HG03095 (cell line): ENCODE measurements around the gene CNP.
"Not testable (repeated sequence)": the region's sequence is repeated elsewhere in the genome, so short reads cannot be mapped to it uniquely, and the experiment has no call there.

Source experiments
- ATAC-seq: cut with Tn5 transposase; IDR thresholded peaks from one replicate; pipeline ENCODE4 v1.9.1; 2021; ENCODE audit warnings: moderate library complexity; ENCODE audit not compliant: unreplicated experiment

The CNP gene

GRCh38 chr17:41966463-41967140, at the start of gene CNP:
Gene CNP, plus strand, starts transcription at chr17:41966795. Its CDS starts 90 bp downstream, at chr17:41966885.
- peak; percentile 47 for ATAC-seq

GRCh38 chr17:41917192-41917591, 49.4 kb upstream of the CNP start:
- ATAC-seq: no peak

GRCh38 chr17:41917679-41918313, 48.8 kb upstream of the CNP start:
- ATAC-seq: no peak

GRCh38 chr17:41918314-41919164, 48.1 kb upstream of the CNP start, which contains the start of gene ACLY:
Gene ACLY, minus strand, starts transcription at chr17:41918951. Its CDS starts 5,078 bp downstream, at chr17:41913873.
- ATAC-seq: peak; percentile 85

GRCh38 chr17:41919165-41919817, 47.3 kb upstream of the CNP start:
- no peak for ATAC-seq

- no peak for ATAC-seq
Measured at GRCh38 chr17:41919840-41920579, 46.6 kb upstream of the CNP start.

- ATAC-seq: no peak
Measured at GRCh38 chr17:41920580-41920955, 46.0 kb upstream of the CNP start.

- ATAC-seq: no peak
Measured at GRCh38 chr17:41925991-41926590, 40.5 kb upstream of the CNP start.

GRCh38 chr17:41928693-41929251, 37.8 kb upstream of the CNP start:
- no peak for ATAC-seq

GRCh38 chr17:41930009-41930832, 36.4 kb upstream of the CNP start, which contains the start of gene ODAD4:
Gene ODAD4, plus strand, starts transcription at chr17:41930617. Its CDS starts 107 bp downstream, at chr17:41930724.
- ATAC-seq: peak; percentile 84

- ATAC-seq: not testable (repeated sequence)
Measured at GRCh38 chr17:41930833-41931156, 35.8 kb upstream of the CNP start.

GRCh38 chr17:41931715-41932114, 34.9 kb upstream of the CNP start:
- ATAC-seq: not testable (repeated sequence)

- no peak for ATAC-seq
Measured at GRCh38 chr17:41932816-41933389, 33.7 kb upstream of the CNP start.

GRCh38 chr17:41935641-41936040, 31.0 kb upstream of the CNP start:
- no peak for ATAC-seq

GRCh38 chr17:41937970-41938954, 28.3 kb upstream of the CNP start:
- ATAC-seq: no peak

- ATAC-seq: no peak
Measured at GRCh38 chr17:41939044-41939692, 27.4 kb upstream of the CNP start.

- ATAC-seq: no peak
Measured at GRCh38 chr17:41939693-41940090, 26.9 kb upstream of the CNP start.
